Measurements from ENCODE around the gene RBBP6. TPM values are rescaled to one million over a fixed set of nuclear protein-coding genes. Genes with fewer than 3 reads are reported as not detected.

Gene RBBP6
- total and polyA plus RNA-seq, 8 donors, result 9.0 to 130 (median 32.7) TPM

GRCh38 chr16:24504472-24505345 lies 34.7 kb upstream of the RBBP6 start:
- no peak overlapping the region for H3K27ac ChIP-seq
- TF ChIP-seq EP300 (IDR thresholded peaks at IDR 0.05), result no peak
- TF ChIP-seq, protein P1, sequence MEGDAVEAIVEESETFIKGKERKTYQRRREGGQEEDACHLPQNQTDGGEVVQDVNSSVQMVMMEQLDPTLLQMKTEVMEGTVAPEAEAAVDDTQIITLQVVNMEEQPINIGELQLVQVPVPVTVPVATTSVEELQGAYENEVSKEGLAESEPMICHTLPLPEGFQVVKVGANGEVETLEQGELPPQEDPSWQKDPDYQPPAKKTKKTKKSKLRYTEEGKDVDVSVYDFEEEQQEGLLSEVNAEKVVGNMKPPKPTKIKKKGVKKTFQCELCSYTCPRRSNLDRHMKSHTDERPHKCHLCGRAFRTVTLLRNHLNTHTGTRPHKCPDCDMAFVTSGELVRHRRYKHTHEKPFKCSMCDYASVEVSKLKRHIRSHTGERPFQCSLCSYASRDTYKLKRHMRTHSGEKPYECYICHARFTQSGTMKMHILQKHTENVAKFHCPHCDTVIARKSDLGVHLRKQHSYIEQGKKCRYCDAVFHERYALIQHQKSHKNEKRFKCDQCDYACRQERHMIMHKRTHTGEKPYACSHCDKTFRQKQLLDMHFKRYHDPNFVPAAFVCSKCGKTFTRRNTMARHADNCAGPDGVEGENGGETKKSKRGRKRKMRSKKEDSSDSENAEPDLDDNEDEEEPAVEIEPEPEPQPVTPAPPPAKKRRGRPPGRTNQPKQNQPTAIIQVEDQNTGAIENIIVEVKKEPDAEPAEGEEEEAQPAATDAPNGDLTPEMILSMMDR (IDR thresholded peaks at IDR 0.05), result peak in 5 of 7 experiments; percentile 46 to 59 (median 52)
- H3K36me3 ChIP-seq, result no peaks in the 10 kb centered on the region
- intact Hi-C loops (cut with DNase I; ENCODE audit: low total_unique reads), result loop anchor here (10.0 kb wide), 1 partner anchor 460 kb away; no protein-coding TSS in a partner anchor
- 38 to 47% (median 42%) methylated on average over 16 to 18 of the region's 18 CpGs for WGBS, 5 donors
- H3K4me1 ChIP-seq, result no peaks in the 10 kb centered on the region
- H3K27me3 ChIP-seq, result peaks cover 0 to 56% (median 0%) of the 10 kb centered on the region in 3 donors
- no peak overlapping the region for H3K4me3 ChIP-seq
- H3K9me3 ChIP-seq, result no peaks in the 10 kb centered on the region
- peak; percentile 38 to 82 for DNase-seq

GRCh38 chr16:24505959-24506358 lies 33.4 kb upstream of the RBBP6 start:
- WGBS, 5 donors, result 69 to 81% (median 72%) methylated on average over 4 of the region's 4 CpGs
- Histone ChIP-seq H3K4me1 (no peaks in the 10 kb centered on the region), H3K36me3 (no peaks in the 10 kb centered on the region), H3K9me3 (no peaks in the 10 kb centered on the region), H3K27ac (no peak overlapping the region), H3K27me3 (peaks cover 0 to 45% (median 0%) of the 10 kb centered on the region in 3 donors), H3K4me3 (no peak overlapping the region)
- TF ChIP-seq EP300 (IDR thresholded peaks at IDR 0.05), result no peak
- TF ChIP-seq, protein P1 (IDR thresholded peaks at IDR 0.05), result no peak
- TF ChIP-seq POLR2A (IDR thresholded peaks at IDR 0.05), result no peak
- TF ChIP-seq POLR2AphosphoS5 (IDR thresholded peaks at IDR 0.05), result no peak
- intact Hi-C loops (cut with DNase I; ENCODE audit: low total_unique reads), result loop anchor here (10.0 kb wide), 1 partner anchor 461 kb away; no protein-coding TSS in a partner anchor
- no peak for DNase-seq

GRCh38 chr16:24507959-24508480 lies 31.3 kb upstream of the RBBP6 start:
- Histone ChIP-seq H3K4me1 (no peaks in the 10 kb centered on the region), H3K4me3 (no peak overlapping the region), H3K27me3 (peaks cover 0 to 24% (median 0%) of the 10 kb centered on the region in 3 donors), H3K9me3 (no peaks in the 10 kb centered on the region), H3K27ac (no peak overlapping the region), H3K36me3 (no peaks in the 10 kb centered on the region)
- TF ChIP-seq, protein P1 (IDR thresholded peaks at IDR 0.05), result no peak
- no peak for TF ChIP-seq POLR2AphosphoS5 (IDR thresholded peaks at IDR 0.05)
- TF ChIP-seq POLR2A (IDR thresholded peaks at IDR 0.05), result no peak
- TF ChIP-seq EP300 (IDR thresholded peaks at IDR 0.05), result no peak
- intact Hi-C loops (cut with DNase I; ENCODE audit: low total_unique reads), result loop anchor here (10.0 kb wide), 1 partner anchor 463 kb away; no protein-coding TSS in a partner anchor
- DNase-seq, result no peak
- WGBS, 5 donors, result 72 to 84% (median 73%) methylated on average over 5 of the region's 5 CpGs

GRCh38 chr16:24508614-24509013 lies 30.8 kb upstream of the RBBP6 start:
- peaks cover 0 to 19% (median 0%) of the 10 kb centered on the region in 3 donors for H3K27me3 ChIP-seq
- H3K27ac ChIP-seq, result no peak overlapping the region
- no peaks in the 10 kb centered on the region for H3K36me3 ChIP-seq
- 47 to 77% (median 74%) methylated on average over 3 of the region's 3 CpGs for WGBS, 5 donors
- H3K9me3 ChIP-seq, result no peaks in the 10 kb centered on the region
- H3K4me3 ChIP-seq, result no peak overlapping the region
- no peaks in the 10 kb centered on the region for H3K4me1 ChIP-seq
- intact Hi-C loops (cut with DNase I; ENCODE audit: low total_unique reads), result loop anchor here (10.0 kb wide), 1 partner anchor 464 kb away; no protein-coding TSS in a partner anchor
- TF ChIP-seq EP300 (IDR thresholded peaks at IDR 0.05) (no peak), POLR2A (IDR thresholded peaks at IDR 0.05) (no peak), POLR2AphosphoS5 (IDR thresholded peaks at IDR 0.05) (no peak)
- TF ChIP-seq, protein P1 (IDR thresholded peaks at IDR 0.05), result no peak
- DNase-seq, result no peak
